ENCODE measurements around the gene FKBP1A. TPM values are rescaled to one million over a fixed set of nuclear protein-coding genes. Genes with fewer than 3 reads are reported as not detected.

Gene FKBP1A
- total RNA-seq, 1 experiment from 2014 or later: 209 TPM

DNA sequence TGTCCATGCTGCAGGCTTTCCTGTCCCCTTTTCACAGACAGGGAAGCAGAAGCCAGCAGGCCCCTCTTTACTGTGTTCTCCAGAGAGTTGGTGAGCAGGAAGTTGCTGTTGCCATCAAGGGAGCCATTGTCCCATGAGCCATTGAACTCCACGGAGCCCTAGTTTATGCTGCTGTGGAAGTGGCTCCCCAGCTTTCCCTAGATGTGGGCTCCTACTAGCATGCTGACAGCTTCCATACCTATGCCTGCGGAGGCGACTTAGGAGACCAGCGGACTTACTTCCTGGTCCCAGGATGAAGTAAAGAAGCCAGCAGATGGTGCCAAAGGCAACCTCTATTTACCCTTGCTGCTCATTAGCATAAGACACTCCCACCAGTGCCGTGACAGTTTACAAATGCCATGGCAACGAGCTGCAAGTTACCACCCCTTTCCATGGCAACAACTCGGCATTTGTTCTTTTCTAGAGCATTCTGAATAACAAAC lies 30.8 kb upstream of the FKBP1A start:
- H3K27me3 Mint-ChIP-seq (ENCODE audit: insufficient read depth, unreplicated experiment): no peaks in the 10 kb centered on the region
- POLR2A ChIA-PET: interaction anchor here (0.6 to 1.8 kb wide), 4 partner anchors 9 to 31 kb away, joined by 3 read pairs; no protein-coding TSS in a partner anchor
- TF ChIP-seq, protein P1, sequence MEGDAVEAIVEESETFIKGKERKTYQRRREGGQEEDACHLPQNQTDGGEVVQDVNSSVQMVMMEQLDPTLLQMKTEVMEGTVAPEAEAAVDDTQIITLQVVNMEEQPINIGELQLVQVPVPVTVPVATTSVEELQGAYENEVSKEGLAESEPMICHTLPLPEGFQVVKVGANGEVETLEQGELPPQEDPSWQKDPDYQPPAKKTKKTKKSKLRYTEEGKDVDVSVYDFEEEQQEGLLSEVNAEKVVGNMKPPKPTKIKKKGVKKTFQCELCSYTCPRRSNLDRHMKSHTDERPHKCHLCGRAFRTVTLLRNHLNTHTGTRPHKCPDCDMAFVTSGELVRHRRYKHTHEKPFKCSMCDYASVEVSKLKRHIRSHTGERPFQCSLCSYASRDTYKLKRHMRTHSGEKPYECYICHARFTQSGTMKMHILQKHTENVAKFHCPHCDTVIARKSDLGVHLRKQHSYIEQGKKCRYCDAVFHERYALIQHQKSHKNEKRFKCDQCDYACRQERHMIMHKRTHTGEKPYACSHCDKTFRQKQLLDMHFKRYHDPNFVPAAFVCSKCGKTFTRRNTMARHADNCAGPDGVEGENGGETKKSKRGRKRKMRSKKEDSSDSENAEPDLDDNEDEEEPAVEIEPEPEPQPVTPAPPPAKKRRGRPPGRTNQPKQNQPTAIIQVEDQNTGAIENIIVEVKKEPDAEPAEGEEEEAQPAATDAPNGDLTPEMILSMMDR (IDR thresholded peaks at IDR 0.05; ENCODE audit: unreplicated experiment): no peak
- no TSS peak for BruUV-seq (replicated peaks)
- H3K4me1 Mint-ChIP-seq (ENCODE audit: insufficient read depth, unreplicated experiment): peaks cover 9% of the 10 kb centered on the region
- intact Hi-C loops (cut with micrococcal nuclease): no loop called here
- CTCF ChIA-PET: interaction anchor here (0.5 to 1.3 kb wide), 4 partner anchors 12 to 459 kb away, joined by 3 to 4 read pairs (median 4); no protein-coding TSS in a partner anchor
- peak; percentile 43 for DNase-seq (ENCODE audit: unreplicated experiment)
- peaks cover 15% of the 10 kb centered on the region for H3K9me3 Mint-ChIP-seq (ENCODE audit: unreplicated experiment)
- no peaks in the 10 kb centered on the region for H3K36me3 Mint-ChIP-seq (ENCODE audit: insufficient read depth, unreplicated experiment)
- H3K27ac Mint-ChIP-seq (ENCODE audit: low read depth, unreplicated experiment): no peak overlapping the region
- no peak overlapping the region for H3K4me3 Mint-ChIP-seq (ENCODE audit: unreplicated experiment)

DNA sequence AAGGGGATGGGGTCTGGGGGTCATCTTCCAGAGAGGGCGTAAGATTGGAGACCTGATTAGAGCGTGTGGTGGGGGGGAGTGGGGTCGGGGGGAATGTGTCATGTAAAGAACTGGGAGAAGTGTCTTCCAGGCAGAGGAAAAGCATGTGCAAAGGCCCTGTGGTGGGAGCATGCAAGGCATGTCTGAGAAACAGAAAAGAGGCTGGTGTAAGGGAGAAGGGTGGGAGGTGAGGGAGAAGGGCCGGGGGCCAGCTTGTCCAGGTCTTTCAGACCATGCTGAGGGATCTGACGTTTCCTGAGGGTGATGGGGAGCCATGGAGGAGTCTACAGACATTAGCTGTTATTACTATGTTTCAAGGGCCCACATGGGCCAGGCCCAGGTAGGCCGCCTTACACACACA lies 30.4 kb upstream of the FKBP1A start:
- Mint-ChIP-seq H3K4me1 (ENCODE audit: insufficient read depth, unreplicated experiment) (peaks cover 9% of the 10 kb centered on the region), H3K4me3 (ENCODE audit: unreplicated experiment) (no peak overlapping the region), H3K27ac (ENCODE audit: low read depth, unreplicated experiment) (no peak overlapping the region), H3K9me3 (ENCODE audit: unreplicated experiment) (peaks cover 15% of the 10 kb centered on the region), H3K36me3 (ENCODE audit: insufficient read depth, unreplicated experiment) (no peaks in the 10 kb centered on the region), H3K27me3 (ENCODE audit: insufficient read depth, unreplicated experiment) (no peaks in the 10 kb centered on the region)
- DNase-seq (ENCODE audit: unreplicated experiment): no peak
- intact Hi-C loops (cut with micrococcal nuclease): no loop called here
- POLR2A ChIA-PET: interaction anchor here (0.6 to 1.8 kb wide), 3 partner anchors 9 to 16 kb away, joined by 3 read pairs; no protein-coding TSS in a partner anchor
- BruUV-seq (replicated peaks): no TSS peak
- TF ChIP-seq, protein P1 (IDR thresholded peaks at IDR 0.05; ENCODE audit: unreplicated experiment): no peak
- CTCF ChIA-PET: interaction anchor here (0.5 to 1.3 kb wide), 3 partner anchors 13 to 354 kb away, joined by 3 to 4 read pairs (median 3); no protein-coding TSS in a partner anchor

GRCh38 chr20:1422753-1423152 lies 29.9 kb upstream of the FKBP1A start:
- no peak for DNase-seq (ENCODE audit: unreplicated experiment)
- CTCF ChIA-PET: interaction anchor here (1.2 kb wide), 1 partner anchor 43 kb away, joined by 3 read pairs; no protein-coding TSS in a partner anchor

GRCh38 chr20:1420066-1420465 lies 27.2 kb upstream of the FKBP1A start:
- Mint-ChIP-seq H3K4me1 (ENCODE audit: insufficient read depth, unreplicated experiment) (peaks cover 27% of the 10 kb centered on the region), H3K27me3 (ENCODE audit: insufficient read depth, unreplicated experiment) (no peaks in the 10 kb centered on the region), H3K36me3 (ENCODE audit: insufficient read depth, unreplicated experiment) (no peaks in the 10 kb centered on the region), H3K27ac (ENCODE audit: low read depth, unreplicated experiment) (no peak overlapping the region), H3K9me3 (ENCODE audit: unreplicated experiment) (peaks cover 15% of the 10 kb centered on the region), H3K4me3 (ENCODE audit: unreplicated experiment) (no peak overlapping the region)
- BruUV-seq (replicated peaks): no TSS peak
- DNase-seq (ENCODE audit: unreplicated experiment): no peak
- CTCF ChIA-PET: no interaction called here
- TF ChIP-seq, protein P1 (IDR thresholded peaks at IDR 0.05; ENCODE audit: unreplicated experiment): no peak
- intact Hi-C loops (cut with micrococcal nuclease): no loop called here
- POLR2A ChIA-PET: no interaction called here

More at GRCh38 chr20:1422753-1423152, 29.9 kb upstream of the FKBP1A start:
- Mint-ChIP-seq H3K4me1 (ENCODE audit: insufficient read depth, unreplicated experiment) (peaks cover 9% of the 10 kb centered on the region), H3K9me3 (ENCODE audit: unreplicated experiment) (peaks cover 15% of the 10 kb centered on the region), H3K36me3 (ENCODE audit: insufficient read depth, unreplicated experiment) (no peaks in the 10 kb centered on the region), H3K27me3 (ENCODE audit: insufficient read depth, unreplicated experiment) (no peaks in the 10 kb centered on the region), H3K27ac (ENCODE audit: low read depth, unreplicated experiment) (no peak overlapping the region), H3K4me3 (ENCODE audit: unreplicated experiment) (no peak overlapping the region)
- TF ChIP-seq, protein P1 (IDR thresholded peaks at IDR 0.05; ENCODE audit: unreplicated experiment): no peak
- intact Hi-C loops (cut with micrococcal nuclease): no loop called here
- BruUV-seq (replicated peaks): no TSS peak
- POLR2A ChIA-PET: interaction anchor here (1.5 kb wide), 1 partner anchor 16 kb away, joined by 3 read pairs; no protein-coding TSS in a partner anchor

Measured in MCF 10A (cell line).